Body of pancreas (tissue), 4 donors: ENCODE results near the gene SAC3D1. TPM values are rescaled to one million over a fixed set of nuclear protein-coding genes. Genes with fewer than 3 reads are reported as not detected.

ENCODE experiments used
- ATAC-seq: fragments of 150-250 bp; one replicate; pipeline ENCODE4 v1.9.1; 2016
- DNase-seq, 4 donors: peaks; one replicate each; pipeline ENCODE4 v3.0.0-alpha.2; 2019
- H3K27ac ChIP-seq, 4 donors: fragments of 200-600 bp; sonication (generic); 1 replicate in 3 of 4; 2 replicates in 1 of 4; pipeline versions ENCODE4 v1.5.1 to v1.6.1; 2016 to 2019; ENCODE audit warnings: mild to moderate bottlenecking in 1 of 4, mixed read lengths in 1 of 4, moderate library complexity in 1 of 4
- H3K27me3 ChIP-seq, 2 donors: fragments of 200-600 bp; sonication (generic); one replicate each; pipeline ENCODE4 v1.6.0; 2016; ENCODE audit warnings: mild to moderate bottlenecking in 1 of 2
- H3K36me3 ChIP-seq, 2 donors: fragments of 200-600 bp; sonication (generic); replicated peaks in 1 of 2; 2 replicates each; pipeline ENCODE4 v1.5.1; 2016; ENCODE audit warnings: low read depth in 2 of 2; ENCODE audit not compliant: insufficient read depth in 1 of 2
- H3K4me1 ChIP-seq: fragments of 200-600 bp; sonication (generic); one replicate; pipeline ENCODE4 v1.6.0; 2016
- H3K4me3 ChIP-seq, 2 donors: fragments of 200-600 bp; sonication (generic); 1 replicate in 1 of 2; 2 replicates in 1 of 2; pipeline ENCODE4 v1.5.1; 2016 to 2019
- H3K9me3 ChIP-seq, 3 donors: fragments of 200-600 bp; sonication (generic); 1 replicate in 2 of 3; 2 replicates in 1 of 3; pipeline ENCODE4 v1.5.1; 2016
- CTCF ChIP-seq, 7 experiments: fragments of 450-650 bp in 4 of 7; fragments of 200-600 bp in 3 of 7; sonication (generic) in 3 of 7; IDR thresholded peaks; one replicate each; pipeline ENCODE4 v1.5.1; 2016 to 2019; ENCODE audit warnings: antibody characterized with exemption in 7 of 7
- POLR2A ChIP-seq, 3 donors: fragments of 450-650 bp; IDR thresholded peaks; one replicate each; pipeline ENCODE4 v1.6.1; 2016; ENCODE audit warnings: antibody characterized with exemption in 3 of 3, mild to moderate bottlenecking in 2 of 3
- WGBS, 2 donors: methylation state at CpG; one replicate each; pipeline ENCODE4 v1.1.5; 2017; 5-methylcytosine and 5-hydroxymethylcytosine counted together
- intact Hi-C: fragments of 100-400 bp; cut with DNase I; formaldehyde crosslinking; loops from one replicate; pipeline ENCODE4 v1.15.1; 2023
- total RNA-seq, 2 donors: library from RNA; depleted of rRNA; stranded (reverse); fragments of >200 nt; gene quantifications; one replicate each; pipeline ENCODE4 v1.1.0, GENCODE V29; 2016

Gene SAC3D1
- 10 to 100 TPM in 1 of 2 donors, 1 to 10 TPM in 1; 5.4 to 30.3 TPM for total RNA-seq

DNA sequence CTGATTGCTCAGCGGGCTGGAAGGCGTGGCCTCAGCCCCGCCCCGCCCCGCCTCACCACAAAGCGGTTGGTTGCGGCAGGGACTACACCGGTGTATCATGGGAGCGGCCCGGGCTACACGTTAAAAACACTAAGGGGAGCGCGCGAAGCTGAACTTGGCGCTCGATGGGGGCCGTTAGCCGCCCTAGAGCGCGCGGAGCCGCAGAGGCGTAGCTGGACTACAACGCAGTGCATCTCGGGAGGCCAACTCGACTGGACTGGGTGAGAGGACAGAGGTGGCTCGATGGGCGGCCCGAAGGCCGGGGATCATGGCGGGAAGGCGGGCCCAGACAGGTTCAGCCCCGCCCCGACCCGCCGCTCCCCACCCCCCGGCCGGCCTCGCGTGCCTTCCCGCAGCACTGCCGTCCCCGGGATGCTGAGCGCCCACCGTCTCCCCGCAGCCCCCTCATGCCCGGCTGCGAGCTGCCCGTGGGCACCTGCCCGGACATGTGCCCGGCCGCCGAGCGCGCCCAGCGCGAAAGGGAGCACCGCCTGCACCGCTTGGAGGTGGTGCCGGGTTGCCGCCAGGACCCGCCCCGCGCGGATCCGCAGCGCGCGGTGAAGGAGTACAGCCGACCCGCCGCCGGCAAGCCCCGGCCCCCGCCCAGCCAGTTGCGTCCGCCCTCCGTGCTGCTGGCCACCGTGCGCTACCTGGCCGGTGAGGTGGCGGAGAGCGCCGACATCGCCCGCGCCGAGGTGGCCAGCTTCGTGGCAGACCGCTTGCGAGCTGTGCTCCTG is at the start of gene SAC3D1:
Gene SAC3D1 (plus strand): TSS at position 364 of the 776 bp plus-strand sequence. CDS start 83 bp downstream, at position 447.
- intact Hi-C loops: no loop called here
- H3K36me3 ChIP-seq: no peaks in the 10 kb centered on the region
- peak in 2 of 3 donors; percentile 44 to 57 for TF ChIP-seq POLR2A (IDR thresholded peaks at IDR 0.05)
- peak in 1 of 7 experiments; percentile 6 for TF ChIP-seq CTCF (IDR thresholded peaks at IDR 0.05)

GRCh38 chr11:64994318-64994717 is 46.7 kb upstream of the SAC3D1 start:
- no peak overlapping the region for H3K27ac ChIP-seq
- TF ChIP-seq POLR2A (IDR thresholded peaks at IDR 0.05): no peak
- no peak for TF ChIP-seq CTCF (IDR thresholded peaks at IDR 0.05)
- no peak for DNase-seq
- intact Hi-C loops: no loop called here
- ATAC-seq: no peak
- no peaks in the 10 kb centered on the region for H3K27me3 ChIP-seq
- no peak overlapping the region for H3K4me3 ChIP-seq
- WGBS, 2 donors: 95 to 100% methylated on average over 3 to 7 of the region's 7 CpGs
- H3K9me3 ChIP-seq: no peaks in the 10 kb centered on the region
- H3K4me1 ChIP-seq: peaks cover 48% of the 10 kb centered on the region
- H3K36me3 ChIP-seq: peaks cover 0 to 4% of the 10 kb centered on the region in 2 donors

More for the DNA sequence above, at the start of gene SAC3D1:
- no peaks in the 10 kb centered on the region for H3K27me3 ChIP-seq
- peak; percentile 86 to 93 (median 90) for DNase-seq
- 0% methylated on average over 15 to 54 of the region's 91 CpGs for WGBS, 2 donors
- peak within 1 kb of the TSS; percentile 85 to 96 (median 92) for H3K27ac ChIP-seq
- peaks cover 27% of the 10 kb centered on the region for H3K4me1 ChIP-seq
- peak; percentile 93 for ATAC-seq
- H3K4me3 ChIP-seq: peak within 1 kb of the TSS; percentile 60 to 84
- no peaks in the 10 kb centered on the region for H3K9me3 ChIP-seq

DNA sequence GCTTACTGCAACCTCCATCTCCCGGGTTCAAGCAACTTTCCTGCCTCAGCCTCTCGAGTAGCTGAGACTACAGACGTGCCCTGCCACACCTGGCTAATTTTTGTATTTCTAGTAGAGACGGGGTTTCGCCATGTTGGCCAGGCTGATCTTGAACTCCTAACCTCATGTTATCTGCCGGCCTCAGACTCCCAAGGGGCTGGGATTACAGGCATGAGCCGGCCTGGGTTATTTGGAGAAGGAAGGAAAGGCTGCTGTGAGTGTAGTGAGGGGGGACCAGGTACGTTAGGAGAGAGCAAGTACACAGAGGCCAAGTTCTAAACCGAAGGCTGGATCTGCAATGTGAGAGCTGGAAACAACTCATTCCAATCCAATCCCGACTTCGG is 44.7 kb upstream of the SAC3D1 start:
- intact Hi-C loops: no loop called here
- Histone ChIP-seq H3K4me1 (peaks cover 50% of the 10 kb centered on the region), H3K27ac (peak overlapping the region; percentile 88 to 98 (median 90)), H3K27me3 (no peaks in the 10 kb centered on the region), H3K9me3 (no peaks in the 10 kb centered on the region), H3K4me3 (peak overlapping the region; percentile 32 to 37), H3K36me3 (peaks cover 0 to 4% of the 10 kb centered on the region in 2 donors)
- ATAC-seq (peak; percentile 12), DNase-seq (peak in 2 of 4 donors; percentile 18 to 22)
- WGBS, 2 donors: 20 to 21% methylated on average over 8 to 11 of the region's 11 CpGs
- TF ChIP-seq CTCF (IDR thresholded peaks at IDR 0.05) (no peak), POLR2A (IDR thresholded peaks at IDR 0.05) (no peak)

- ATAC-seq: peak; percentile 94
- H3K27ac ChIP-seq: peak within 1 kb of the TSS; percentile 88 to 98 (median 90)
- WGBS, 2 donors: 11 to 12% methylated on average over 5 to 8 of the region's 9 CpGs
These were observed 44.2 kb upstream of the SAC3D1 start, which contains the start of gene BATF2 for GRCh38 chr11:64996710-64997380. BATF2 (minus strand) TSS chr11:64996971; CDS start chr11:64996914, 57 bp downstream.

More at GRCh38 chr11:64996710-64997380, 44.2 kb upstream of the SAC3D1 start, which contains the start of gene BATF2:
- intact Hi-C loops: no loop called here
- Histone ChIP-seq H3K36me3 (no peaks in the 10 kb centered on the region), H3K9me3 (no peaks in the 10 kb centered on the region), H3K4me3 (peak within 1 kb of the TSS; percentile 32 to 37), H3K27me3 (no peaks in the 10 kb centered on the region), H3K4me1 (peaks cover 50% of the 10 kb centered on the region)
- TF ChIP-seq CTCF (IDR thresholded peaks at IDR 0.05) (peak; percentile 34 to 82 (median 76)), POLR2A (IDR thresholded peaks at IDR 0.05) (peak; percentile 91 to 97 (median 96))
- DNase-seq: peak; percentile 89 to 95 (median 95)
